SU-DHL-6 (cell line): Measurements from ENCODE around the gene RFWD3.
"Not testable (repeated sequence)": the region's sequence is repeated elsewhere in the genome, so short reads cannot be mapped to it uniquely, and the experiment has no call there.

Experiments
- H2AFZ ChIP-seq: fragments of 200-600 bp; sonication (generic); 2 replicates; pipeline ENCODE4 v1.6.1; 2014; ENCODE audit warnings: low read depth, mild to moderate bottlenecking, moderate library complexity, mixed read lengths, antibody characterized with exemption, low read length; ENCODE audit not compliant: severe bottlenecking
- H3F3A ChIP-seq: fragments of 200-600 bp; shearing (Covaris generic); 2 replicates; pipeline ENCODE4 v1.6.0; 2016; ENCODE audit warnings: antibody characterized with exemption, mild to moderate bottlenecking; ENCODE audit not compliant: insufficient read depth
- H3K27ac ChIP-seq: fragments of 200-600 bp; sonication (generic); 2 replicates; pipeline ENCODE4 v1.5.1; 2016; ENCODE audit warnings: low read depth, mild to moderate bottlenecking, low read length, moderate library complexity, mixed read lengths
- H3K27me3 ChIP-seq: fragments of 200-600 bp; sonication (generic), shearing (Covaris generic); 2 replicates; pipeline ENCODE4 v1.6.0; 2014; ENCODE audit warnings: mild to moderate bottlenecking, low read length
- H3K36me3 ChIP-seq: fragments of 200-600 bp; sonication (generic); 2 replicates; pipeline ENCODE4 v1.6.1; 2014; ENCODE audit warnings: mild to moderate bottlenecking, low read length, mixed read lengths
- H3K4me2 ChIP-seq: fragments of 300-600, 200-600 bp; shearing (Covaris generic), sonication (generic); 2 replicates; pipeline ENCODE4 v1.6.0; 2014; ENCODE audit warnings: low read length, low read depth, mild to moderate bottlenecking; ENCODE audit not compliant: poor library complexity, severe bottlenecking
- H3K4me3 ChIP-seq: fragments of 200-600 bp; sonication (generic); 2 replicates; pipeline ENCODE4 v1.5.1; 2014; ENCODE audit warnings: antibody characterized with exemption, low read length, mild to moderate bottlenecking, mixed read lengths; ENCODE audit not compliant: insufficient read depth, poor library complexity, severe bottlenecking
- H3K79me2 ChIP-seq: fragments of 200-600 bp; sonication (generic); 2 replicates; pipeline ENCODE4 v1.6.1; 2014; ENCODE audit warnings: mild to moderate bottlenecking, low read length, moderate library complexity; ENCODE audit not compliant: insufficient read depth
- H3K9ac ChIP-seq: fragments of 200-600 bp; sonication (generic); 2 replicates; pipeline ENCODE4 v1.7.0; 2014; ENCODE audit warnings: mild to moderate bottlenecking, low read length
- H3K9me2 ChIP-seq: fragments of 200-600 bp; sonication (generic); replicated peaks from 2 replicates; pipeline ENCODE4 v1.6.1; 2014; ENCODE audit warnings: low read length; ENCODE audit not compliant: insufficient read depth
- H3K9me3 ChIP-seq: fragments of 200-600 bp; sonication (generic); 2 replicates; pipeline ENCODE4 v1.6.1; 2014; ENCODE audit warnings: low read length, mixed read lengths; ENCODE audit not compliant: insufficient read depth
- H4K20me1 ChIP-seq: fragments of 200-600 bp; sonication (generic); 2 replicates; pipeline ENCODE4 v1.6.1; 2014; ENCODE audit warnings: low read depth, mild to moderate bottlenecking, antibody characterized with exemption, low read length, moderate library complexity, mixed read lengths
- CTCF ChIP-seq: fragments of 200-600 bp; sonication (generic); IDR thresholded peaks from one replicate; pipeline ENCODE4 v1.5.1; 2017; ENCODE audit warnings: antibody characterized with exemption, mild to moderate bottlenecking, low read length, moderate library complexity; ENCODE audit not compliant: insufficient read depth, poor library complexity, severe bottlenecking
- EZH2phosphoT487 ChIP-seq: fragments of 200-600 bp; sonication (generic), shearing (Covaris generic); conservative IDR thresholded peaks from 2 replicates; pipeline ENCODE4 v1.6.1; 2018; ENCODE audit warnings: mild to moderate bottlenecking, antibody characterized with exemption, low read length, moderate library complexity, mixed read lengths

The RFWD3 gene

DNA sequence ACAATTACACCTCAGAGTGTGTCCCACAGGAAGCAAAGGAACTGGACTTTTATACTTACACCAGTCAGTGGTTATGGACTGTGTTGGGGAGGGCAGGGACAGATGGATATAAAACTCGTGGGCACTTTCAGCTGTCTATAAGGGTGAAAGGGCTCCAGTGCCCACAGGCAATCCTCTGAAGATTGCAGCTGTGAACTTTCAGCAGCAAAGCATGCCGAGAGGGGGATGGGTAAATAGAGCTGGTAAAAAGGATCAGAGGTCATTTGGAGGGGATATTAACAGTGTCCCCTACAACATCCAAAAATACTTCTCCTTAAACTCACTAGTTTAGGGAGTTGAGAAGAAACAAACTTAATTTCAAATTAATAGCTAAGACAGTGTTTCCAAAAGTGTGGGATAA lies 13.3 kb upstream of the RFWD3 start:
- Histone ChIP-seq H4K20me1 (no peaks in the 10 kb centered on the region), H3K9me3 (no peaks in the 10 kb centered on the region), H3K4me2 (no peak overlapping the region), H3K9me2 (no peaks in the 10 kb centered on the region), H3K27ac (no peak overlapping the region), H2AFZ (no peak overlapping the region), H3K79me2 (no peaks in the 10 kb centered on the region), H3K27me3 (no peaks in the 10 kb centered on the region), H3F3A (no peaks in the 10 kb centered on the region), H3K4me3 (no peak overlapping the region), H3K36me3 (no peaks in the 10 kb centered on the region), H3K9ac (no peak overlapping the region)
- TF ChIP-seq EZH2phosphoT487 (no peak), CTCF (no peak)

GRCh38 chr16:74677868-74678267 lies 11.2 kb upstream of the RFWD3 start:
- Histone ChIP-seq H3K9me3 (no peaks in the 10 kb centered on the region), H3K4me3 (no peak overlapping the region), H2AFZ (no peak overlapping the region), H4K20me1 (no peaks in the 10 kb centered on the region), H3K9me2 (no peaks in the 10 kb centered on the region), H3K79me2 (no peaks in the 10 kb centered on the region), H3K4me2 (no peak overlapping the region), H3K27me3 (no peaks in the 10 kb centered on the region), H3F3A (no peaks in the 10 kb centered on the region), H3K9ac (no peak overlapping the region), H3K27ac (no peak overlapping the region), H3K36me3 (no peaks in the 10 kb centered on the region)
- TF ChIP-seq CTCF: no peak

GRCh38 chr16:74673876-74674275 lies 7.2 kb upstream of the RFWD3 start:
- no peaks in the 10 kb centered on the region for H3K79me2 ChIP-seq
- no peaks in the 10 kb centered on the region for H4K20me1 ChIP-seq
- H3K27ac ChIP-seq: no peak overlapping the region
- H3K4me3 ChIP-seq: no peak overlapping the region
- no peaks in the 10 kb centered on the region for H3K9me2 ChIP-seq
- TF ChIP-seq EZH2phosphoT487 (no peak), CTCF (no peak)
- no peak overlapping the region for H2AFZ ChIP-seq
- H3K9me3 ChIP-seq: no peaks in the 10 kb centered on the region
- no peak overlapping the region for H3K4me2 ChIP-seq
- no peaks in the 10 kb centered on the region for H3F3A ChIP-seq
- no peaks in the 10 kb centered on the region for H3K27me3 ChIP-seq
- no peak overlapping the region for H3K9ac ChIP-seq
- no peaks in the 10 kb centered on the region for H3K36me3 ChIP-seq

- not testable (repeated sequence) for H3K36me3 ChIP-seq, H3K9me2 ChIP-seq, H3K9ac ChIP-seq, H4K20me1 ChIP-seq, H3K27me3 ChIP-seq, H3K27ac ChIP-seq, H3F3A ChIP-seq, H3K4me2 ChIP-seq, H2AFZ ChIP-seq, H3K9me3 ChIP-seq, H3K4me3 ChIP-seq
- peaks cover 28% of the 10 kb centered on the region for H3K79me2 ChIP-seq
Measured at GRCh38 chr16:74668877-74669276, 2.2 kb upstream of the RFWD3 start.
